ENCODE data around the gene LHFPL6. TPM values are rescaled to one million over a fixed set of nuclear protein-coding genes. Genes with fewer than 3 reads are reported as not detected.

LHFPL6 gene
- total RNA-seq, 1 donor from 2014 or later = 38.5 TPM

DNA sequence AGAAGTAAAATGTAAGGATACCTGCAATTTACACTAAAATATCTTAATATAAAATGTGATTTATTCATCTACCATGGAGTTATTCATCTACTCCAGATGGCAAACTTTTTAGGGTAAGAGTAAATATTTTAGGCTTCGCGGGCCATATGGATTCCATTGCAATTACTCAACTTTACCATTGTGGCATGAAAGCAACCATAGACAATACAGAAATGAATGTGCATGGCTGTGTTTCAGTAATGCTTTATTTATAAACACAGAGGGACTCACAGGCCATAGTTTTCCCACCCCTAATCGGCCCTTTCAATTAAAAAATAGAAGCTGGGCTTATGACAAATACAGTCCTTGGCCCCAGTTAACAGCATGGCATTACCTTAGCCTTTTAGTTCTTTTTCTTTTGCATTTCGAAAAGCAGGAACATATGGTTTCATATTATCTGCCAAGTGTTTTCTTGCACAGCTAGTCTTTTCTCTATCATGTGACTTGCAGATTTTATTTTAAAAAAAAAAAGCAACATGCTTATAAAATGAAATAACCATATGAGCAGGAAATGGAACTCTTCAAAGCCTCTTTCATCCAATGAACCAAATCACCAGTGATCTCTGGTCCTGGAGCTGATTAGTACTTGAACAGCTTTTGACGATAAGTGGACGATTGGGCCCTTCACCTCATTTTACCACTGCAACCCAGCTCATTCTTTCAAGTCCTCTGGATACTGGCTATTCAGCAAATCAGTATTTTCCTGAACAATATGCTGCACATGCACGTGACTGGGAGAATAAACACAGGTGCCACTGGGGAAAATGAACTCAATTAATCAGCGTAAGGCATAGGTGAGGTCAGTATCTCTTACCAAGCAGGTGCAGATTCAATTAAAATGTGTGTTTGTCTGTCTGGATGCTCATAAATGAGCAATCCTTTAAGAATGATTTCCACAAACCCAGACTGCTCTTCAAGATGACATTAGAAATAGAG lies 63.9 kb downstream of the LHFPL6 start:
- DNase-seq (ENCODE audit: low spot score) = no peak
- Mint-ChIP-seq H3K36me3 (ENCODE audit: low read depth, unreplicated experiment) (no peaks in the 10 kb centered on the region), H3K4me1 (ENCODE audit: unreplicated experiment) (peaks cover 9% of the 10 kb centered on the region), H3K4me3 (ENCODE audit: unreplicated experiment) (no peak overlapping the region), H3K9me3 (ENCODE audit: unreplicated experiment) (no peaks in the 10 kb centered on the region), H3K27me3 (ENCODE audit: unreplicated experiment) (no peaks in the 10 kb centered on the region), H3K27ac (ENCODE audit: unreplicated experiment) (no peak overlapping the region)
- TF ChIP-seq, protein P1, sequence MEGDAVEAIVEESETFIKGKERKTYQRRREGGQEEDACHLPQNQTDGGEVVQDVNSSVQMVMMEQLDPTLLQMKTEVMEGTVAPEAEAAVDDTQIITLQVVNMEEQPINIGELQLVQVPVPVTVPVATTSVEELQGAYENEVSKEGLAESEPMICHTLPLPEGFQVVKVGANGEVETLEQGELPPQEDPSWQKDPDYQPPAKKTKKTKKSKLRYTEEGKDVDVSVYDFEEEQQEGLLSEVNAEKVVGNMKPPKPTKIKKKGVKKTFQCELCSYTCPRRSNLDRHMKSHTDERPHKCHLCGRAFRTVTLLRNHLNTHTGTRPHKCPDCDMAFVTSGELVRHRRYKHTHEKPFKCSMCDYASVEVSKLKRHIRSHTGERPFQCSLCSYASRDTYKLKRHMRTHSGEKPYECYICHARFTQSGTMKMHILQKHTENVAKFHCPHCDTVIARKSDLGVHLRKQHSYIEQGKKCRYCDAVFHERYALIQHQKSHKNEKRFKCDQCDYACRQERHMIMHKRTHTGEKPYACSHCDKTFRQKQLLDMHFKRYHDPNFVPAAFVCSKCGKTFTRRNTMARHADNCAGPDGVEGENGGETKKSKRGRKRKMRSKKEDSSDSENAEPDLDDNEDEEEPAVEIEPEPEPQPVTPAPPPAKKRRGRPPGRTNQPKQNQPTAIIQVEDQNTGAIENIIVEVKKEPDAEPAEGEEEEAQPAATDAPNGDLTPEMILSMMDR (IDR thresholded peaks at IDR 0.05; ENCODE audit: unreplicated experiment) = no peak

DNA sequence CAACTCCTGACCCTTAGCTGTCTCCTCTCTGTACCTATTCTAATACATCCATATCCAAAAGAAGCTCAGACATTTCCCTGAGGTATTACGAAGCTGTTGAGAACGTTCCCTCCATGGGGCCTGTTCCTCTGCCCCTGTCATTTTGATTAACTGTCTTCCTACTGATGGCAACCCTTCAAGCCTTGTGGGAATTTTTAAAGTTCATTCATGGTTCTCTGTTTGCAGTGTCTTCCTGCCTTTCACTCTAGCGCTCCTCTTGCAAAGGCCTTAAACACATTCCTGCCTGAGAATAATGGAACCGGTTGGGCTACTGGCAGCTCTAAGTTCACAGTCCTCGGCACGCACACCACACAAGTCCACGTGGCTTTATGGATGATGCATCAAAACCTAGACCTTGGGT lies 66.1 kb downstream of the LHFPL6 start:
- TF ChIP-seq, protein P1 (IDR thresholded peaks at IDR 0.05; ENCODE audit: unreplicated experiment) = no peak
- H3K9me3 Mint-ChIP-seq (ENCODE audit: unreplicated experiment) = no peaks in the 10 kb centered on the region
- H3K27me3 Mint-ChIP-seq (ENCODE audit: unreplicated experiment) = no peaks in the 10 kb centered on the region
- no peak for DNase-seq (ENCODE audit: low spot score)
- no peak overlapping the region for H3K4me3 Mint-ChIP-seq (ENCODE audit: unreplicated experiment)
- H3K27ac Mint-ChIP-seq (ENCODE audit: unreplicated experiment) = no peak overlapping the region
- H3K36me3 Mint-ChIP-seq (ENCODE audit: low read depth, unreplicated experiment) = no peaks in the 10 kb centered on the region
- H3K4me1 Mint-ChIP-seq (ENCODE audit: unreplicated experiment) = peaks cover 9% of the 10 kb centered on the region

DNA sequence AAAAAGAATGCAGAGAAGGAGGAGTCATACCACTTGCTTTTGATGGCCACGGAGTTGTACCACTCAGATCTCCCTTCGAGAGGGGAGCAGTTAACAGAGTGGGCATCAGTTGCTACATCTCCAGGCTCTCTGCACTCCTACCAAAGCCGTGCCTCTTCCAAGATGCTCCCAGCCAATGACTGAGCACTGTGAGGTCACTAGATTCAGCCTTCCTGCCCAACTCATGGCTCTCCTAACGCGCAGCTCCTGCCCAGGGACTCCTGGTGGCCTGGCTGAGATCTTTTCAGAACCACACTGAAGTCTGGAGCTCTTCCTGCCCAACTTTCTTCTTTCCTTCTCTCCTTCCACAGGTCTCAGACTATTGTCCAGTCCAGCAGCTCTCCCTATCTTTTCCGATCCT lies 66.7 kb downstream of the LHFPL6 start:
- DNase-seq (ENCODE audit: low spot score) = no peak
- Mint-ChIP-seq H3K9me3 (ENCODE audit: unreplicated experiment) (no peaks in the 10 kb centered on the region), H3K27ac (ENCODE audit: unreplicated experiment) (no peak overlapping the region), H3K36me3 (ENCODE audit: low read depth, unreplicated experiment) (no peaks in the 10 kb centered on the region), H3K27me3 (ENCODE audit: unreplicated experiment) (no peaks in the 10 kb centered on the region), H3K4me1 (ENCODE audit: unreplicated experiment) (peaks cover 9% of the 10 kb centered on the region), H3K4me3 (ENCODE audit: unreplicated experiment) (no peak overlapping the region)
- TF ChIP-seq, protein P1 (IDR thresholded peaks at IDR 0.05; ENCODE audit: unreplicated experiment) = no peak

DNA sequence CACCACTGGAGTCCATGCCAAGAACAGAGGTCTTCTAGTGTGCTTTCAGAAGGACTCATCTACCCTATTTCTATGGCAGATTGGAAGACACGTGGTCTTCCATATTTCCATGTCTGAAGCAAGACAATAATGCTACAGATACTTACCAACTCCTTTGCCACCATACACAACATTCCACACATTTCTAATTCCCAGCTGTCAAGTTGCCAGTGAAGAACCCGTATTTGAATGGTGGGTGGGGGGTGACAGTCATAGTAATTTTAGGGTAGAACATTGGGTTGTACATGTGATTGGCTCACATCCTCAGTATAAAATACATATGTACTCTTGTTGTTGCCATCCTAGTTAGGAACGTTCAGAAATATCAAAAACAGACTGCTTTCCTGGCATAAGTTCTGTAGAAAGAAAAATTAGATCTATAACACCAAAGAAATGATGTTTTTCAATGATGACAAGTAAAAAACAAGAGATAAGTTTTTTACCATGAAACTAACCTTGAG lies 69.3 kb downstream of the LHFPL6 start:
- Mint-ChIP-seq H3K27me3 (ENCODE audit: unreplicated experiment) (no peaks in the 10 kb centered on the region), H3K4me1 (ENCODE audit: unreplicated experiment) (peaks cover 9% of the 10 kb centered on the region), H3K4me3 (ENCODE audit: unreplicated experiment) (no peak overlapping the region), H3K9me3 (ENCODE audit: unreplicated experiment) (no peaks in the 10 kb centered on the region), H3K36me3 (ENCODE audit: low read depth, unreplicated experiment) (no peaks in the 10 kb centered on the region), H3K27ac (ENCODE audit: unreplicated experiment) (no peak overlapping the region)
- TF ChIP-seq, protein P1 (IDR thresholded peaks at IDR 0.05; ENCODE audit: unreplicated experiment) = no peak
- DNase-seq (ENCODE audit: low spot score) = no peak

DNA sequence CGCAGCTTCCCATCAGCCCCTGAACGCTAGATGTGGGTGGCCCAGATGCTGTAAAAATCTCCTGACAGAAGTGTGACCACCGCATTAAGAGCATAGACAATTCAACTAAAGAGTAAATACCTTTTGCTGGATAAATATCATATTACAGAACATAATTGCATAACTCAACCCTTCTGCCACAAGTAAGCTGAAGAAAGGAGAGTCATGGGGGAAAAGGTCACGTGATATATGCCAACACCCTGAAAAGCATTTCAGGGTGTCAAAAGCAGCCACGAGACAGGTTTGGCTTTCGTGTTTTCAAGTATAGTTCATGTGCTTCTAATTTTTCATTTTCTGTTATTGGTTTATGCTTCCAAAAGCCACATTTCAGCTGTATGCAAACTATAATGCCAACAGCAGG lies 71.3 kb downstream of the LHFPL6 start:
- Mint-ChIP-seq H3K27ac (ENCODE audit: unreplicated experiment) (no peak overlapping the region), H3K9me3 (ENCODE audit: unreplicated experiment) (no peaks in the 10 kb centered on the region), H3K27me3 (ENCODE audit: unreplicated experiment) (no peaks in the 10 kb centered on the region), H3K4me1 (ENCODE audit: unreplicated experiment) (peaks cover 3% of the 10 kb centered on the region), H3K36me3 (ENCODE audit: low read depth, unreplicated experiment) (no peaks in the 10 kb centered on the region), H3K4me3 (ENCODE audit: unreplicated experiment) (no peak overlapping the region)
- no peak for DNase-seq (ENCODE audit: low spot score)
- TF ChIP-seq, protein P1 (IDR thresholded peaks at IDR 0.05; ENCODE audit: unreplicated experiment) = no peak
